H7 (cell line): ENCODE data around the gene PDE8B. TPM values are rescaled to one million over a fixed set of nuclear protein-coding genes. Genes with fewer than 3 reads are reported as not detected.
A peak's percentile ranks its signal among the peaks of the same experiment; 100 is the strongest.

Source experiments
- DNase-seq: peaks from one replicate; pipeline ENCODE4 v3.0.0; 2012
- H3K27me3 ChIP-seq: 2 replicates; pipeline ENCODE4 v1.6.0; 2011; ENCODE audit warnings: mild to moderate bottlenecking, low read length; ENCODE audit not compliant: control insufficient read depth, insufficient read depth
- H3K36me3 ChIP-seq: replicated peaks from 2 replicates; pipeline ENCODE4 v1.5.1; 2011; ENCODE audit warnings: low read length; ENCODE audit not compliant: control insufficient read depth, insufficient read depth
- H3K4me3 ChIP-seq: 2 replicates; pipeline ENCODE4 v1.5.1; 2011; ENCODE audit warnings: low read depth, mild to moderate bottlenecking, control low read depth, low read length, moderate library complexity; ENCODE audit not compliant: insufficient read depth
- total RNA-seq: library from RNA; depleted of rRNA; stranded (reverse); fragments of >200 nt; shearing (Covaris generic); gene quantifications from 2 replicates; pipeline ENCODE4 v1.2.3, GENCODE V29; 2014

Gene PDE8B
- total RNA-seq, 1 experiment from 2014 or later: 0.03 TPM

DNA sequence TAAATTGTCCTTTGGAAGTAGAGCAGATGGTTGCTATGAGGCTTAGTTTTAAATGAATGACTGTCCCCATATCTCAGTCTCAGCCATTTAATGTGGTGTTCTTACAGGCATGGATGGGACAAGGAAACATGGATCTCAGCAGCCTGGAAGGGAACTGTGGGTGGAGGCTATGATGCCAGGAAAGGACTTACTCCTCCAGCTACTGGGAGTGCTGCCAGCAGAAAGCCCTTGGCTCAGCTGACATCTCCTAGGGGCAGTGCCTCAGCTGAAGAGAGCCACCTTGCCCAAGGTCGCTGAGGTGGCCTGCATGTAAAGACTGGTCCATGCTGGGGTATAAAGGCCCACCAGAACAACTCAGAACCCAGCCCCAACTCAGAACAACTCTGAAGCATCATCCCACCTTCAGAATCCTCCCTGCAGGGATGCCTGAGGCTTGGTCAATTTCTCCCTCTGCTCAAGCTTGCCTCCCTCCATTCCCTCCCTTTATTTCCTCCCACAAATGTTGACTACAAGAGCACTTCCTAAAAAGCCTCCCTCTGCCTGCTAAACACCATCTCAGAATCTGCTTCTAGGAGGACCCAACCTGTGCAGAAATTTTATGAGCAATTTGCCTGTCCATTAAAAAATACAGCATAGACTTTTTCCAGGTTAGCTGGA lies 1.8 kb upstream of the PDE8B start:
- Histone ChIP-seq H3K27me3 (peaks cover 43% of the 10 kb centered on the region), H3K4me3 (no peak overlapping the region), H3K36me3 (no peaks in the 10 kb centered on the region)
- no peak for DNase-seq

DNA sequence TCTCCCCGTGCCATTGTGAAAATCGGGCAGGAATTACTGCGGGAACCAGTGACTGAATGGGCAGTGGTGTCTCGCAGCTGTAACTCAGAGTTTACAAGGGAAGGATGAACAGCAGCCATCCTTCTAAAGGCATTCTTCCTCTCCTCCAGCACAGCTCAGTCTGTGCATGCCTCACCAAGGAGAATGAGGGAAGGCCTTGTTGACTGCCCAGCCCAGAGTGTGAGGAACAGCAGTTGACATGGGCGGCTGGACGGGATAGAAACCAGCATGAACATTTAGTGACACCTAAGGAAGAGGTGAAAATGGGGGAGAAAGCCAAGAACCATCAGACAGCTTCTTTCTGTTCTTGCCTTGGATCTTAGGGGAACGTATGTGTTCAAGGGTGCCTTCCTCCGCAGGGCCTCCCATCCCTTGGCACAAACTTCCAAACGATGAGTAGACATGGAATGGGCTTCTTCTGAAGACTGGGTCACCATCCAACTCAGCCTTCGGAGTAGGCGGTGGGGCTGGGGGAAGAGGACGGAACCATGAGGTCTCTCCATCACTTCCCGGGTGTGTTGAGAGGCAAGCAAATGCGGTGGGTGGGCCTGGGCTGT lies 887 bp upstream of the PDE8B start:
- Histone ChIP-seq H3K4me3 (peak overlapping the region; percentile 31; the same call in 1 of the 2 replicates), H3K36me3 (no peaks in the 10 kb centered on the region), H3K27me3 (peaks cover 43% of the 10 kb centered on the region)
- peak; percentile 18 for DNase-seq

DNA sequence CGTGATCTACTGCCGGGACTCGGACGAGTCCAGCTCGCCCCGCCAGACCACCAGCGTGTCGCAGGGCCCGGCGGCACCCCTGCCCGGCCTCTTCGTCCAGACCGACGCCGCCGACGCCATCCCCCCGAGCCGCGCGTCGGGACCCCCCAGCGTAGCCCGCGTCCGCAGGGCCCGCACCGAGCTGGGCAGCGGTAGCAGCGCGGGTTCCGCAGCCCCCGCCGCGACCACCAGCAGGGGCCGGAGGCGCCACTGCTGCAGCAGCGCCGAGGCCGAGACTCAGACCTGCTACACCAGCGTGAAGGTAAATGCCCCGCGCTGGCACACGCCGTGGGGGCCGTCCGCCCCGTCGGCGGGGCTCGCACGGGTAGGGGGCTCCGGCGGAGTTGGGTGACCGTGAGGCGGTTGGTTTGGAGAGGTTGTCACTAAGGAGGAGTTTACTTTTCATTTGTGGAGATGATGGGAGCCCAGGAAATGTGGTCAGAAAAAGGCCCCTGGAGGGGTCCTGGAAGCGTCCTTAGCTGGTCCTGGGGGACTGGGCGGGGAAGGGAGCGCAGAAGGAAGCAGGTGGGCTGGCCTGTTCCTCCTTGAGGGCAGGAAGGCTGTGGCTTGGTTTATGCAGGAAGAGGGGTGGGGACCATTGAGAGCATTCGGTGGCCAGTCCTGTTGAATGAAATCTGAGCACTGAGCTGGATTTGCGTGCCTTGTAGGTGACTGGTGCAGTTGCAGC lies 647 bp downstream of the PDE8B start:
- no peaks in the 10 kb centered on the region for H3K36me3 ChIP-seq
- H3K4me3 ChIP-seq: peak overlapping the region; percentile 36
- peaks cover 43% of the 10 kb centered on the region for H3K27me3 ChIP-seq
- DNase-seq: peak; percentile 73

DNA sequence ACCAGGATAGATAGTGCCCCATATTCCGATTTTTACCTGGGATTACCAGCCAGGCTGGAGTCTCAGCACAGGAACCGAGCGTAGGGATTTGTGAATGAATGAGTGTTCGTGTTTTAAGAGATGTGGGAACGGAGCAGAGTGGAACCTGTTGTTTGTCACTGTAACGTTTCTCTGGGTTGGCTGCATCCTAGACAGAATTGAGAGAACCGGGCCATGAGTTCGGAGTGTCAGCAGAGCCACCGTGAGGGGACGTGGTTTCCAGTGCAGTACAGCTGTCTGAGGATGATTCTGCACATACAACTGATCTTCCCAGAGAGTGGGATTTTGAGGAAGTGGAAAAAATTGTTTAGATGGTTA lies 1.2 kb downstream of the PDE8B start:
- no peak for DNase-seq
- Histone ChIP-seq H3K27me3 (peaks cover 43% of the 10 kb centered on the region), H3K4me3 (peak overlapping the region; percentile 36; the same call in 1 of the 2 replicates), H3K36me3 (no peaks in the 10 kb centered on the region)

DNA sequence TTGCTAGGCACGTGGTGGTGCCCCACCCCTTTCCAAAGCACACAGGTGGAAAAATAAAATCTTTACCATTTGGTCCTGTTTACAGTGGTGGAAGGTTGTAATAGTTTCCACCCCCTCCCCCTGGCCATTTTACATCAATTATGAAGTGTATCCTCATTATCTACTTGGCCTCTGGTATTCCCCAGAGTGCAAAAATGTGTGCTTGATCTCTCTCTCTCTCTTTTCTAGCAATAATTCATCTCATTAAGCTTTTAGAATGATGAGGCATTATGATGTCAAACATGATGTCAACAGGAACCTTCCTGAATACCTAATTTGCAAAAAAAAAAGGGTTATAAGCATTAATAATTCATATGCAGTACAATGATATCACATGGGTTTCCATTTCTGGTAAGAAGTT lies 3.1 kb downstream of the PDE8B start:
- Histone ChIP-seq H3K36me3 (no peaks in the 10 kb centered on the region), H3K27me3 (peaks cover 36% of the 10 kb centered on the region), H3K4me3 (no peak overlapping the region)
- no peak for DNase-seq

DNA sequence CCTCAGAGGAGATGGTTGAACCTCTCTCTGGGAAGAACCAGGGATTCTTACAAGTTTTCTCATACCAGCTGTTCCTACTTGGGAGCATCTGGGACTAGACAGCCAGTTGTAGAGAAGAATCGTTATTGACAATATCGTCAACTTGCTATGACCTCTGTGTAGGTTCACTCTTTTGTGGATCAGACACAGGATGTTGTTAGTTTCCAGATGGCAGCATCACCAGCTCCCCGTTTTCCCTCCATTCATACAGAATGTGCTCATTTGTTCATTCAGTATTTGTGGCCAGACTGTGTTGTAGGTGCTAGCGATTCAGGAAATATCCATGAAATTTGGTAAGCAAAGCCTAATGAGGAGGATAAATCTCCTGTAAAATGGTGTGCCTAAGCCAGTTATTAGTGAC lies 3.7 kb downstream of the PDE8B start:
- no peak overlapping the region for H3K4me3 ChIP-seq
- H3K27me3 ChIP-seq: peaks cover 31% of the 10 kb centered on the region
- DNase-seq: no peak
- H3K36me3 ChIP-seq: no peaks in the 10 kb centered on the region

DNA sequence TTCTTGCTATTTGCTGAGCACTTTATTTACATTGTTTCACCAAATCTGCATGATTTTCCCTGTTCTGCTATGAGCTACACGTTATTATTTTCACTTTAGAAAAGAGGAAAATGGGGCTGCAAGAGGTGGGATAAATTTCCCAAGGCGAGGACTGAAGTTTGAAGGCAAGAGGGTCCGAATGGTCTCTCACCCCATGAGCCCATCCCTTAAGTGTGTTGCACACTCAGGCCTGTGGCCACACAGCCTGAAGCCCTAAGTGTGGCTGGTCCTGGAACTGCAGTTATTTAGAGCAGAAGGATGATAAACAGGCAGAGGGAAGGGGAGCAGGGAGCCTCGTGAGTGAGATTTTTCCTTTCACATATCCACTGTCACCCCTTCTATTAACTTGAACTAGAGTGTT lies 7.8 kb downstream of the PDE8B start:
- Histone ChIP-seq H3K27me3 (no peaks in the 10 kb centered on the region), H3K36me3 (no peaks in the 10 kb centered on the region), H3K4me3 (no peak overlapping the region)
- DNase-seq: peak; percentile 51

DNA sequence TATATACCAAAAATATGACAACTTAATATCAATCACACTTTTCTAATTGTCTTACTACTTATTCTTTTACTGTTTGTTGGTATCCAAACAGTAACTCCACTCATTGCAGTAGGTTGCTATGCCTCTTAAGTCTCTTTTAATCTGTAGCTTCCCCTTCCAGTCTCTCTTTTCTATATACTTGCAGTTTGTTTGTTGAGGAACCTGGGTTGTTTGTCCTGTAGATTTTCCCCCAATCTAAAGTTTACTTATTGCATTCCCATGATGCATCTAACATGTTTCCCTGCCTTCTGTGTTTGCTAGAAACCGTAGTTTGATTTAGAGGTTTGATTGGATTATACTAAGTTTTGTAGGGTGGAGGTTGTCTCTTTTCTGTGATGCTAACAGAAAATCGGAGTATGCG lies 10.6 kb downstream of the PDE8B start:
- Histone ChIP-seq H3K36me3 (no peaks in the 10 kb centered on the region), H3K27me3 (no peaks in the 10 kb centered on the region), H3K4me3 (no peak overlapping the region)
- DNase-seq: no peak

DNA sequence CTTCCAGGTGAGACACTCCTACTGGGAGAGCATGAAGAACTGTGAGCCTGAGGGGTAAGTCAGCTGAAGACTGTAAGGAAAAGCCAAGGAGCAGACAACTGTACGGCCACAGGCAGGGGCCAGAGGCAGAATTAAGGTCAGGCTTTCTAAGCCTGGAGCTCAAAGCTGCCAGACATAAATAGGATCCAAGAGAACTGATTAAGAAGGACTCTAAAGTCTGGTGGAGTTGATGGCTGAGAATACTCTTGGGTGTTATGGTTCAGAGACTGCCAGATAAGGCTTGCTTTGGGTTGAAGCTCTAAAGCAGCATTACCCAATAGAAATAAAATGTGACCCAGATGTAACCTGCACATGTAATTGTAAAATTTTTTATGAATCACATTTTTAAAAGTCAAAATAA lies 12.2 kb downstream of the PDE8B start:
- Histone ChIP-seq H3K36me3 (no peaks in the 10 kb centered on the region), H3K4me3 (no peak overlapping the region), H3K27me3 (no peaks in the 10 kb centered on the region)
- no peak for DNase-seq

DNA sequence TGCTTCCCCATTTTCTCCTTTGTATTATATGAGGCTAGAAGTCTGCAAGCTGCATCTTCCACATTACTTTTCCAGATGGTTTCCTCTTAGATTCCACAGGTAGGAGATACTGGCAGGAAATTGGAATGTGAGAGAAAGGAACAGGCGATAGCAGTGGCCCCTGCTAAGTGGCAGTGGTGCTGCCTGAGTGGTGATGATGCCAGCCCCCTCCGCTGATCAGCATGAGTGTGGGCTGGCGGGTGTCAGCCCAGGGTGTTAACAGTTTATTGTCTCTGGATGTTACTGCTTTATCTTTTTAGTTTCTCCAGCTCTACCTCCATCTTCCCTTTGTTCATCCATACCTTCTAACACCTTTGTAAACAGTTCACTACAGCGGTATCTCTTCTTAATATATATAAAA lies 13.2 kb downstream of the PDE8B start:
- DNase-seq: no peak
- Histone ChIP-seq H3K4me3 (no peak overlapping the region), H3K27me3 (no peaks in the 10 kb centered on the region), H3K36me3 (no peaks in the 10 kb centered on the region)

DNA sequence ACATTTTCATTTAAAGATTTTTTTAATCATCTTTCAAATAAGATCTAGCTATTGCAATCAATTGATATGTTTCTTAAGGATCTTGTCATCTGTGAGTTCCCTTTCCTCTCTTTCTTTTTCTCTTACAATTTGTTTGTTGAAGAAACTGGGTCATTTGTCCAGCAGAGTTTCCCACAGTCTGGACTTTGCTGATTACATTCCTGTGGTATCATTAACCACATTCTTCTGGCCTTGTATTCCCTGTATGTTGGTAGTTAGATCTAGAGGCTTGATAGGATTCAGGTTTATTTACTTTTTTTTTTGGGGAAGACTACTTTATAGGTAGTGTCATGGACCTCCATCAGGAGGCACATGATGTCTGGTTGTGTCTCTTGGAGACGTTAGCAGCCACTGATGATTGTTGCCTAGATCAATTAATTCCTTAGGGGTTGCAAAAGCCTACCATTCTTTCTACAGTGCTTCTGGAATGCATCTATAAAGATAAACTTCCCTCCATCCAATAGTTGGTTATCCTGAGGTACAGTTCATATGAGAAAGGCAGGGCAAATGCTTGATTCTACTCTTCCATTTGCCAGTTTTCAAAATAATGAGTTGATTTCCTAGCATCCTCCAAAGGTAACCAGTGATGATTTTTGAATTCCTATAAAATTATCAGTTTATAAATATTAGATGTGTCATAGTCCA lies 14.3 kb downstream of the PDE8B start:
- no peaks in the 10 kb centered on the region for H3K27me3 ChIP-seq
- DNase-seq: no peak
- no peaks in the 10 kb centered on the region for H3K36me3 ChIP-seq

DNA sequence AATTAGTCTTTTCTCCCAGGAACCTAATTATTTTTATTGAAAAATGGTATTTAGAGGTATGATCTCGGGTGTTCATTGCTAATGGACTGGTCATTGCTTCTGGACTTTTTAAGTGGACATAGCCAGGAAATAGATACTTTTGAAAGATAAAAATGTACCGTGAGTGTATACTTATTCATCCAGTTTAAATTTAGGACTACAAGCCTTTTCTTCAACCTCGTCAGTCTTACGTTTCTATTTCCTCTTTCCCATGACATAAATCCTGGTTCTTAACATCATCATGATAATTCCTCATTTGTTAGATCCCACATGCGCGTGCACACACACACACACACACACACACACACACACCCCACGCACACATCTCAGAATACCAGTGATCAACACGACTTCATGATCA lies 15.1 kb downstream of the PDE8B start:
- DNase-seq: no peak
- Histone ChIP-seq H3K4me3 (no peak overlapping the region), H3K36me3 (no peaks in the 10 kb centered on the region), H3K27me3 (no peaks in the 10 kb centered on the region)

More for the DNA sequence above, 14.3 kb downstream of the PDE8B start:
- H3K4me3 ChIP-seq: no peak overlapping the region

DNA sequence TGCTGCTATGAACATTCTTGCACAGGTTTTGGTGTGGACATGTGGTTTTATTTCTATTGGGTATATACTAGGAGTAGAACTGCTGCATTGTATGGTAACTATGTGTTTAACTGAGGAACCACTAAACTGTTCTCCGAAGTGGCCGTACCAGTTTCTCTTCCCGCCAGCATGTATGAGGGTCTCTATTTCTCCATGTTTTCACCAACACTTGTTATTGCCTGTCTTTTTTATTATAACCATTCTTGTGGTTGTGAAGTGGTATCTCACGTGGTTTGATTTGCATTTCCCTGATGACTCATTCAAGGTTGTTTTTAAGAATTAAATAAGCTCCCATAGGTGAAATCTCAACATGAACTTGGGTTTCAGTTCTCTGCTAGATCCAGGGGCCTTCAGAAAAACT lies 19.4 kb downstream of the PDE8B start:
- no peaks in the 10 kb centered on the region for H3K36me3 ChIP-seq
- no peak for DNase-seq
- no peaks in the 10 kb centered on the region for H3K27me3 ChIP-seq
- no peak overlapping the region for H3K4me3 ChIP-seq

DNA sequence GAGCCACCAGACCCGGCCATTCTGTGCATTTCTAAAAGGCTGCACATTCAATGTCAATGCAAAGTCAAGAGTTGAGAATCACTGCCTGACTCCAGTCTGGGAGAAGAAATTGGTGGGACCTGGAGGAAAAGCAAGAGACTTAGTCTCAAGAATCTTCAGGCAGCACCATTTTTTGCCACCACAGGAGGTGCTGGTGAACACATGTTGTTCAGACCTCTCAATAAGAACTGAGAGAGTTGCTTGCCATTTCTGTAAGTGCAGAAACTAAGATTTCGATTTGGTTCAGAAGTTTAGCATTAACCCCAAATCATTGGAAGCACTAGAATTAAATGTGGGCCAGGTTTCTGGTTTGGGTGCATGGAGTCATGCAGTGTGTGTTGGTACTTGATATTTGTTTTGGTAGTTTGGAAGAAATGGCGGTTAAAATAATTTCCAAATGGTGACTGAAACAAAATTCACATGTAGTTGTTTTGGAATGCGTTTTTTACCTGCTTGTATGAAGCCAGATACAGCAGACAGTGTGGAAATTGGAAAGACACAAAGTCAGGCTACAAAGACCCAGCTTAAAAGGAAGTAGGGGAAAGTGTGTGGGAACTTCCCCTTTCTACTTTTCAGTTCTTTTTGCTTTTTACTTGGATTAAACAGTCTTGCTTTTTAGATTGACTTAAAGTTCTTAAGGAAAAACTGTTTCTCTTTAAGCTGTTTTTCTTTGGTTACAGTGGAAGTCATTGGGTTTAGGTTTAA lies 20.4 kb downstream of the PDE8B start:
- Histone ChIP-seq H3K36me3 (no peaks in the 10 kb centered on the region), H3K27me3 (no peaks in the 10 kb centered on the region), H3K4me3 (no peak overlapping the region)
- DNase-seq: peak; percentile 23
